ENCODE measurements around the gene HIPK3.
"Not testable (repeated sequence)": the region's sequence is repeated elsewhere in the genome, so short reads cannot be mapped to it uniquely, and the experiment has no call there.

DNA sequence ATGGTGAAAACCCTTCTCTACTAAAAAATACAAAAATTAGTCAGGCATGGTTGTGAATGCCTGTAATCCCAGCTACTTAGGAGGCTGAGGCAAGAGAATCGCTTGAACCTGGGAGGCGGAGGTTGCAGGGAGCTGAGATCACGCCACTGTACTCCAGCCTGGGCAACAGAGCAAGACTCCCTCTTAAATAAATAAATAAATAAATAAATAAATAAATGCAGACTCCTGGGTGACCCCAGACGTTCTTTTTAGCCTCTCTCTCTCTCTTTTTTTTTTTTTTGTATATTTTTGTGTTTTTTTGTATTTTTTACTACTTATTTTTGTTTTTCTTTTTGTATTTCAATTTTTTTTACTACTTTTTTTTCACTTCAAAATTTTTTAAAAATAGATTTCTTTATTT lies 111.3 kb downstream of the HIPK3 start:
- TF ChIP-seq POLR2A (IDR thresholded peaks at IDR 0.05; ENCODE audit: low read length); GATA1 (IDR thresholded peaks at IDR 0.05; ENCODE audit: low read depth, low read length): not testable (repeated sequence)
